HG02840 (cell line): ENCODE measurements around the gene TAC3.
A peak's percentile ranks its signal among the peaks of the same experiment; 100 is the strongest.
"Not testable (repeated sequence)": the region's sequence is repeated elsewhere in the genome, so short reads cannot be mapped to it uniquely, and the experiment has no call there.

ENCODE experiments used
- ATAC-seq: cut with Tn5 transposase; IDR thresholded peaks from one replicate; pipeline ENCODE4 v1.9.1; 2021; ENCODE audit warnings: mild to moderate bottlenecking, moderate library complexity, moderate number of reproducible peaks; ENCODE audit not compliant: unreplicated experiment, low FRiP score

Gene TAC3

GRCh38 chr12:56988207-56988739 lies 28.1 kb downstream of the TAC3 start:
- ATAC-seq = no peak

GRCh38 chr12:56987551-56988053 lies 28.7 kb downstream of the TAC3 start:
- peak; percentile 57 for ATAC-seq

GRCh38 chr12:56987011-56987410 lies 29.3 kb downstream of the TAC3 start:
- no peak for ATAC-seq

DNA sequence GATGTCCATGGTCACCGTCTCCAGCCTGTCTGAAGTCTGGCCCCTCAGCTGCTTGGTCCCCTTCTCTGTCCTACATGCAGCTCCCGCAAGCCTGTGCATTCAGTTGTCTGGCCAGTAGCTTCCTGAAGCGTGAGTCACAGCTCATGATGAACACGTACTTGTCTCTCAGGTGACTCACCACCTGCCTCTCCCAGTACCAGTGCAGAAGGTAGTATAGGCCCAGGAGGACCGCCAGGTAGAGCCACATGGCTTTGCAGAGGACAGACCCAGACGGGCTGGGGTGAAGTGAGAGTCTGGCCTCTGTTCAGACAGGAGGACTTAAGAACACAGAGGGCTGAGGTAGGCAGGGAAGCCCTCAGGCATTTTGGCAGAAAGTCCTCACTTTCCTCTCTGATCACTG lies 30.6 kb downstream of the TAC3 start:
- ATAC-seq = not testable (repeated sequence)

- no peak for ATAC-seq
These were observed 32.9 kb downstream of the TAC3 start for GRCh38 chr12:56983386-56983785.

GRCh38 chr12:56982578-56983236 lies 33.6 kb downstream of the TAC3 start:
- not testable (repeated sequence) for ATAC-seq

GRCh38 chr12:56980941-56981530 lies 35.3 kb downstream of the TAC3 start:
- ATAC-seq = no peak

- no peak for ATAC-seq
These were observed 36.1 kb downstream of the TAC3 start for GRCh38 chr12:56980268-56980667.

DNA sequence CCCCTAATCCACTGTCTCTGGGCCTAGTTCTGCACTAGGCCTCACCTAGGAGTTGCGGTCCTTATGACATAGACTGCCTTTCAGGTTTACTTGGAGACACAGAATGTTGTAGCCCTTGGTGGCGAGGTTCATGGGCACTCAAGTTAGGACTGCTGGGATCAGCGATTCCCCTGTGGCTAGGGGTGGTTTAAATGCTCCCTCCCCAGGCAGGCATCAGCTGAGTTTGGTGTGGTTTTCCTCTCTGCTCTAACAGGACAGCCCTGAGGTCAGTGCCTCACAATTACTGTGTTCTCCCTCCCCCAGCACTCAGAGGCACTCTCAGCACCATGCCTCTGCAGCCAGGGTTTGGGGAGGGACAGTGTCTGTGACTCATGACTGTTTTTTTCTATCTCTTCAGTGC lies 36.7 kb downstream of the TAC3 start:
- no peak for ATAC-seq

DNA sequence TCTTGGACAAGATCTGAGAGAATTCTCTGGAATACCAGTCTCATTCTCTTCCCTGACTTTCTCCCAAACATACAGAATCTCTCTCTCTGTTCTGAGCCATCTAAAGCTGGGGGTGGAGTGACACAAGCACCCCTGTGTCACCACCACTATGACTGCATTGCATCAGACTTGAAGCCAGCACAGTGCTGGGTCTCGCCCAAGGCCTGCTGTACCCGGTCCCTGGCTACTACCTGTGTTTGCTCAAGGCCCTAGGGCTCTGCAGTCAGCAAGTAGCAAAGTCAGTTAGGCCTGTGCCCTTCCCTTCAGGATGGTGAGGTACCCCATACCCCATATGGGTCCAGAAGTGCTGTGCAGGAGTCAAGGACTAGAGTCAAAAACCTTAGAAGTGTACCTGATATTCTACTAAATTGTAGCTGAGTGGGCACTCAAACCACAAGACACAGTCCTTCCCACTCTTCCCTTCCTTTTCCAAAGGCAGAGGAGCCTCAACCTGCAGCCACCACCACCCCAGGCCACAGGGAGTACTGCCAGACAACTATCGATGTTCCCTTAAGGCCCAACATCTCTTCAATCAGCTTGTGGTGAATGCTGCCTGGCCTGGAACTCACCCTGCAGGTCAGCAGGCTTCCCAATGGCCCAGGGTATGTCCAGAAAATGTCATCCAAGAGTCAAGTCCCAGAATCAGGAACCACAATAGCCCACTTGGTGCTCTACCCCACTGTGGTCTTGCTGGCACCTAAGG lies 37.8 kb downstream of the TAC3 start:
- ATAC-seq = no peak

DNA sequence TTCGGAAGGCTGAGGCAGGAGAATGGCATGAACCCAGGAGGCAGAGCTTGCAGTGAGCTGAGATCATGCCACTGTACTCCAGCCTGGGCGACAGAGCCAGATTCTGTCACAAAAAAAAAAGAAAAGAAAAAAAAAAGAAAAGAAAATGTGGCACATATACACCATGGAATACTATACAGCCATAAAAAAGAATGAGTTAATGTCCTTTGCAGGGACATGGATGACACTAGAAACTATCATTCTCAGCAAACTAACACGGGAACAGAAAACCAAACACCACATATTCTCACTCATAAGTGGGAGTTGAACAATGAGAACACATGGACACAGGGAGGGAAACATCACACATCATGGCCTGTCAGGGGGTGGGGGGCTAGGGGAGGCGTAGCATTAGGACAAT lies 39.0 kb downstream of the TAC3 start:
- ATAC-seq = not testable (repeated sequence)

- ATAC-seq = not testable (repeated sequence)
These were observed 42.1 kb downstream of the TAC3 start for GRCh38 chr12:56974224-56974623.

GRCh38 chr12:56968910-56969309 lies 47.4 kb downstream of the TAC3 start:
- ATAC-seq = not testable (repeated sequence)

GRCh38 chr12:56965997-56966642 lies 50.2 kb downstream of the TAC3 start:
- ATAC-seq = not testable (repeated sequence)

GRCh38 chr12:56965124-56965523 lies 51.2 kb downstream of the TAC3 start:
- ATAC-seq = not testable (repeated sequence)

GRCh38 chr12:56963557-56963956 lies 52.8 kb downstream of the TAC3 start:
- ATAC-seq = not testable (repeated sequence)

- ATAC-seq = not testable (repeated sequence)
These were observed 54.1 kb downstream of the TAC3 start for GRCh38 chr12:56962247-56962646.
